Measurements from ENCODE around the gene ZNF248.
"Not testable (repeated sequence)": the region's sequence is repeated elsewhere in the genome, so short reads cannot be mapped to it uniquely, and the experiment has no call there.

ZNF248 gene

DNA sequence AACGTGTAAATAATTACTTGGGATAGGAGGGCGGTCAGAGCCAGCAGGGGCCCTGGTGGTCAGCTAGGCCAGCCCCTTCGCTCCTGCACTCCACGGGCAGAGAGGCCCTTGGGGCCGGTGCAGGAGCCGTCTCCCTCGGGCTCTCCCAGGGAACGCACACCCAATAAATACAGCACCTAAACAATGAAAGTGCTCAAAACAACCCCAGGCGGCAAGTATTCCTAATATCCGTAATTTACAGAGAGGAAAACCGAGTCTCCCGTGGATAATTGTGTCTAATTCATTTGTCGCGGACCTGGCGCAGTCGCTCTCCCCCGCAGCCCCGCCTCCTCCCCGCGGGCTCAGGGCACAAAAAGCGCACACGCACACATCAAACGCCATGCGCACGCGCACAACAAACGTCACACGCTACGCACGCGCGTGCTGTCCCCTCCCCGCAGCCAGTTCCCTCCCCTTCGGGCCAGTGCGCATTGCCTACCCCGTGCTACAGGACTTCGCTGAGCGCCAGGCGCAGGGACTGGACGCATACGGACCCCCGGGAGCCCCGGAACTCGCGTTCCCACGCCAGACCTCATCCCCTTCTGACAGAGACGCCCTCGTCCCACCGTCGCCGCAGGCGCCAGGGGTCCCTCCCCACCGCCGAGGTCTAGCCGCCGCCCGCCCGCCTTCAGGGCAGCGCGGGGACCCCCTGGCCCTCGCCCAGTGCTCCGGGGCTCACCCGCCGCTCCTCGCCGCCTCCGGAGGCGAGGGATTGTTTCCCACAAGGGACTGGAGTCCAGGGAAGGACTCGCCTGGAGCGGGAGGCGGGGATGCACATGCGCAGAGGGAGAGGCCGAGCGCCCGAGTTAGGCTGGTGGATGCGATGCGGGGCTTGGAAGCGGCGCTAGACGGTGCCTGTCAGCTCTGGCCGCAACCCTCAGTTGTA lies at the start of gene ZNF248:
Gene ZNF248, minus strand, starts transcription at position 324 of the 925 bp plus-strand sequence. CDS start 1,300 bp downstream, outside the sequence.
- DNase-seq, result peak; percentile 92
- in situ Hi-C loops (cut with HindIII; ENCODE audit: low pct_ligation_motif_present, low pct_unique_long_range_greater_than_20kb, low sequenced_read_pairs), result no loop called here

DNA sequence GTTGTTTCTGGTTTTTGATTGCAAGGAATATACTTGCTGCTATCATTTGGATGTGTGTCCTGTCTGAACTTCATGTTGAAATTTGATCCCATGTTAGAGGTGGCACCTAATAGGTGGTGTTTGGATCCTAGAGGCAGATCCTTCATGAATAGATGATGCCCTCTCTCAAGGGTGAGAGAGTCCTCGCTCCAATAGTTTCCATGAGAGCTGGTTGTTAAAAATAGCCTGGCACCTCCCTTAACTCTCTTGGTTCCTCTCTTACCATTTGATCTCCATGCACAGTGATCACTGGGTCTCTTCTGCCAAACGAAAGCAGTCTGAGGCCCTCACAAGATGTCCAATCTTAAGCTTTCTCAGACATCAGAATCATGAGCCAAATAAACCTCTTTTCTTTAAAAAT lies 49.0 kb upstream of the ZNF248 start:
- in situ Hi-C loops (cut with HindIII; ENCODE audit: low pct_ligation_motif_present, low pct_unique_long_range_greater_than_20kb, low sequenced_read_pairs), result no loop called here
- DNase-seq, result no peak

DNA sequence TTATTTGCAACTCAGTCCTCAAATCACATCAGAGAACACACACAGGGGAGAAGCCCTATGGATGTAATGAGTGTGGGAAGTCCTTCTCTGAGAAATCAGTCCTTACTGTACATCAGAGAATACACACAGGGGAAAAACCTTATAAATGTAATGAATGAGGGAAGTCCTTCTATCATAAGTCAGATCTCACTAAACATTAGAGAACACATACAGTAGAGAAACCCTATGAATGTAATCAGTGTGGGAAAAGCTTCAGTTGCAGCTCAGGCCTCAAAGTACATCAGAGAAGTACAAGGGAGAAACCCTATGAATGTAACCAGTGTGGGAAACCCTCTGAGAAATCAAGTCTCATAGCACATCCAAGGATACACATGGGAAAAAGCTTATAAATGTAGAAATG lies 39.0 kb upstream of the ZNF248 start:
- in situ Hi-C loops (cut with HindIII; ENCODE audit: low pct_ligation_motif_present, low pct_unique_long_range_greater_than_20kb, low sequenced_read_pairs), result no loop called here
- DNase-seq, result no peak

DNA sequence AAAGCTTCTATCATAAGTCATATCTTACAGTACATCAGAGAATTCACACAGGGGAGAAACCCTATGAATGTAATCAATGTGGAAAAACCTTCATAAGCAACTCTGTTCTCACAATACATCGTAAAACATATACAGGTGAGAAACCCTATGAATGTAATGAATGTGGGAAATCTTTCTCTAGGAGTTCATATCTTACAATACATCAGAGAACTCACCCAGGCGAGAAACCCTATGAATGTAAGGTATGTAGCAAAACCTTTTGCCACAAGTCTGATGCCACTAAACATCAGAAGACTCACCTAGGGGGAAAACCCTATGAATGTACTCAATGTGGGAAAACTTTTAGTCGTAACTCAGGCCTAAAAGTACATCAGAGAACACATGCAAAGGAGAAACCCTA lies 38.3 kb upstream of the ZNF248 start:
- in situ Hi-C loops (cut with HindIII; ENCODE audit: low pct_ligation_motif_present, low pct_unique_long_range_greater_than_20kb, low sequenced_read_pairs), result no loop called here
- no peak for DNase-seq

DNA sequence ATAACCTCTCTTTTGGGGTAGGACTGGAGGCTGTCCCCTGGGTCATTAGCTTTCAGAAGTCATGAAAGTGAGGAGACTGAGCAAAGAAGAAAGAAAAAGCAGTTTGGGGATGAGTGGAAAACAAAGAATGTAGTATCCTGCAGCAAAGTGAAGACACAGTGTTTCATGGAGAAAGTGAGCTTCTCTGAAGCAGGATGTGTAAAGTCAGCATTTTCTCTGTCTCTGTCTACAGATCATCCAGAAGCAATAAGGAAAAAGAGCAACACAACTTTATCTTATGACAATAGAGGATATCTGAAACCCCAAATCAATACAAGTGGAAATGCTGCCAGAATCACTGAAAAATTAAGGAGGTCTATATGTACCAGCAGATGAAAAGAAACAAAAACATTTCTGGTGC lies 28.4 kb upstream of the ZNF248 start:
- in situ Hi-C loops (cut with HindIII; ENCODE audit: low pct_ligation_motif_present, low pct_unique_long_range_greater_than_20kb, low sequenced_read_pairs), result no loop called here
- DNase-seq, result no peak

- in situ Hi-C loops (cut with HindIII; ENCODE audit: low pct_ligation_motif_present, low pct_unique_long_range_greater_than_20kb, low sequenced_read_pairs), result no loop called here
- DNase-seq, result no peak
These were observed 15.5 kb upstream of the ZNF248 start for GRCh38 chr10:37872955-37873354.

- in situ Hi-C loops (cut with HindIII; ENCODE audit: low pct_ligation_motif_present, low pct_unique_long_range_greater_than_20kb, low sequenced_read_pairs), result no loop called here
- DNase-seq, result no peak
These were observed 14.9 kb upstream of the ZNF248 start for GRCh38 chr10:37872283-37872682.

GRCh38 chr10:37871568-37872251 lies 14.3 kb upstream of the ZNF248 start:
- in situ Hi-C loops (cut with HindIII; ENCODE audit: low pct_ligation_motif_present, low pct_unique_long_range_greater_than_20kb, low sequenced_read_pairs), result no loop called here
- no peak for DNase-seq

GRCh38 chr10:37871143-37871542 lies 13.7 kb upstream of the ZNF248 start:
- in situ Hi-C loops (cut with HindIII; ENCODE audit: low pct_ligation_motif_present, low pct_unique_long_range_greater_than_20kb, low sequenced_read_pairs), result no loop called here
- no peak for DNase-seq

DNA sequence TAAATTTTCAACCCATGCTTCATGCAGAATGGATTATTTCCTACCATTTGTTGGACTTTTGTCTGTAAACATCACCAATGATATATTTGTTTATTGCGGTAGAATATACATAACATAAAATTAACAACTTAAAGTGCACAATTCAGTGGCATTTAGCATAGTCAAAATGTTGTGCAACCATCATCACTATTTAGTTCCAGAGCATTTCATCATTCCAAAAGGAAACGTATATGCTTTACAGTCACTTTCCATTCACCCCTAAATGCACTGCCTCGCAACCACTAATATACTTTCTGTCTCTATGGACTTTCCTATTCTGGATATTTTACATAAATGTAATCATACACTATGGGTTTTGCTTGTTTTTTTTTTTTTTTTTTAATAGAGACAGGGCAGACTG lies 11.4 kb upstream of the ZNF248 start:
- DNase-seq, result no peak
- in situ Hi-C loops (cut with HindIII; ENCODE audit: low pct_ligation_motif_present, low pct_unique_long_range_greater_than_20kb, low sequenced_read_pairs), result no loop called here

GRCh38 chr10:37865957-37866803 lies 8.8 kb upstream of the ZNF248 start:
- in situ Hi-C loops (cut with HindIII; ENCODE audit: low pct_ligation_motif_present, low pct_unique_long_range_greater_than_20kb, low sequenced_read_pairs), result no loop called here
- DNase-seq, result no peak

GRCh38 chr10:37865264-37865663 lies 7.9 kb upstream of the ZNF248 start:
- DNase-seq, result no peak
- in situ Hi-C loops (cut with HindIII; ENCODE audit: low pct_ligation_motif_present, low pct_unique_long_range_greater_than_20kb, low sequenced_read_pairs), result no loop called here

- DNase-seq, result peak; percentile 2
- in situ Hi-C loops (cut with HindIII; ENCODE audit: low pct_ligation_motif_present, low pct_unique_long_range_greater_than_20kb, low sequenced_read_pairs), result no loop called here
These were observed 3.2 kb upstream of the ZNF248 start for GRCh38 chr10:37860494-37861190.

GRCh38 chr10:37859270-37859669 lies 1.9 kb upstream of the ZNF248 start:
- DNase-seq; in situ Hi-C loops (cut with HindIII; ENCODE audit: low pct_ligation_motif_present, low pct_unique_long_range_greater_than_20kb, low sequenced_read_pairs): not testable (repeated sequence)

DNA sequence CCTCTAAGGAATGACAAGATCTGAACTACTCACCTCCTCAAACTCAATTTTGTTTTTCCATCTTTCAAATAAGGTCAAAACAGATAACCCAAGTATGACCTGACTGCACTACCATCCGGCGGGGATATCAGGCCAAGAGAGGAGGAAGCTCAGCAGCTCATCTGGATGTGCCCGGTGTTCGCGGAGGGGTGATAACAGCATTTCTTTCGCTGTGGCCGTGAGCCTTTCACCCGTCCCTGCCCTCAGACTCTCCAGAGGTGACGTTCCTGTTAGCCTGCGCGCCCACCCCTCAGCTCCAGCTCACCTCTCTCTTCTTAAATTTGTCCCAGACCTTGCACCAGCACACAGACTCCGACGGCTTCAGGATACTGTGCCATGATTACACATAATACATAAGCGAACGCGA lies 526 bp downstream of the ZNF248 start:
- in situ Hi-C loops (cut with HindIII; ENCODE audit: low pct_ligation_motif_present, low pct_unique_long_range_greater_than_20kb, low sequenced_read_pairs), result no loop called here
- DNase-seq, result no peak

DNA sequence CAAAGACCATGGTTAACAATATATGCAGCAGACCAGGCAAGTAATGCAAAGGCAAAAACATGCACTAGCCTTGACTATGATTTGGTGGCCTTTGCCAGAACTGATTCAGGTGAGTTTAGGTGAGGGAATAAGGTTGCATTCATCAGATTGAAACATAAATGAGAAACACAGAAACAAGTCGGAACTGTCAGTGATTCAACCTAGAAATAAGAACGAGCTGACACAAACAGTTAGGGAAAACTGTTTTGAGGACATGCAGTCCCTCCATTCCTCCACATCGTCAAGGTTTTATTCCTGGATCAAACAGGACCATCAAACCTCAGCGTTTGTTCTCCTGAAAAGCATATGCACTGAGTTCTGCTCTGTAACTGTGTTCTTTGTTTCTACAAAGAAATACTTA lies 1.8 kb downstream of the ZNF248 start:
- in situ Hi-C loops (cut with HindIII; ENCODE audit: low pct_ligation_motif_present, low pct_unique_long_range_greater_than_20kb, low sequenced_read_pairs), result no loop called here
- DNase-seq, result no peak

DNA sequence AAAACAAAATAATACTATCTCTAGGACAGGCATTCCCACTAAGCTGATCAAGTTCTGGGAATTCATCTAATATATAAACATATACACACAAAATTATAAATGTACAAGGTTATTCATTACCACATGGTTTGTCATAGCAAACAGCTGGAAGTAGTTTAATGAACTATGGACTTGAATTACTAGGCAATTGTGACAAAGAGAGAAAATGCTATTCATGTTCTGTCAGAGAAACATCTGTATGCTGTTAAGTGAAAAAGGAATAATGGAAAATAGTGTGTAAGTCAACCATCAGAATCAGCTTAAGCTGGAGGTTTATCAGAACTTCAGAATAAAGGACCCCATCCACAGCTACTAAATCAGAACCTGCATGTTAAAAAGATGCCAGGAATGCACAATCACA lies 2.8 kb downstream of the ZNF248 start:
- no peak for DNase-seq
- in situ Hi-C loops (cut with HindIII; ENCODE audit: low pct_ligation_motif_present, low pct_unique_long_range_greater_than_20kb, low sequenced_read_pairs), result no loop called here

- in situ Hi-C loops (cut with HindIII; ENCODE audit: low pct_ligation_motif_present, low pct_unique_long_range_greater_than_20kb, low sequenced_read_pairs), result no loop called here
- DNase-seq, result no peak
These were observed 12.8 kb downstream of the ZNF248 start for GRCh38 chr10:37844644-37845043.
